ENCODE measurements around the gene RNASE11.
"Not testable (repeated sequence)": the region's sequence is repeated elsewhere in the genome, so short reads cannot be mapped to it uniquely, and the experiment has no call there.

RNASE11 gene

GRCh38 chr14:20583142-20583541 lies 4.7 kb downstream of the RNASE11 start:
- no peak for DNase-seq (ENCODE audit: low read depth in 2 of 2, low spot score in 1 of 2)

- DNase-seq (ENCODE audit: low read depth in 2 of 2, low spot score in 1 of 2), result no peak
Measured at GRCh38 chr14:20580242-20580641, 7.6 kb downstream of the RNASE11 start.

GRCh38 chr14:20578784-20579502 lies 8.9 kb downstream of the RNASE11 start:
- DNase-seq (ENCODE audit: low read depth in 2 of 2, low spot score in 1 of 2), result no peak

GRCh38 chr14:20578325-20578724 lies 9.5 kb downstream of the RNASE11 start:
- no peak for DNase-seq (ENCODE audit: low read depth in 2 of 2, low spot score in 1 of 2)

GRCh38 chr14:20572382-20572990 lies 15.3 kb downstream of the RNASE11 start:
- not testable (repeated sequence) for DNase-seq (ENCODE audit: low read depth in 2 of 2, low spot score in 1 of 2)

GRCh38 chr14:20570720-20571119 lies 17.1 kb downstream of the RNASE11 start:
- DNase-seq (ENCODE audit: low read depth in 2 of 2, low spot score in 1 of 2), result not testable (repeated sequence)

- not testable (repeated sequence) for DNase-seq (ENCODE audit: low read depth in 2 of 2, low spot score in 1 of 2)
Measured at GRCh38 chr14:20569865-20570264, 17.9 kb downstream of the RNASE11 start.

GRCh38 chr14:20569066-20569465 lies 18.7 kb downstream of the RNASE11 start:
- no peak for DNase-seq (ENCODE audit: low read depth in 2 of 2, low spot score in 1 of 2)

- DNase-seq (ENCODE audit: low read depth in 2 of 2, low spot score in 1 of 2), result no peak
Measured at GRCh38 chr14:20568393-20568792, 19.4 kb downstream of the RNASE11 start.

GRCh38 chr14:20567199-20567598 lies 20.6 kb downstream of the RNASE11 start:
- DNase-seq (ENCODE audit: low read depth in 2 of 2, low spot score in 1 of 2), result not testable (repeated sequence)

- DNase-seq (ENCODE audit: low read depth in 2 of 2, low spot score in 1 of 2), result no peak
Measured at GRCh38 chr14:20564501-20564997, 23.3 kb downstream of the RNASE11 start.

- DNase-seq (ENCODE audit: low read depth in 2 of 2, low spot score in 1 of 2), result no peak
Measured at GRCh38 chr14:20563971-20564370, 23.8 kb downstream of the RNASE11 start.

- no peak for DNase-seq (ENCODE audit: low read depth in 2 of 2, low spot score in 1 of 2)
Measured at GRCh38 chr14:20560961-20561360, 26.8 kb downstream of the RNASE11 start, which contains the start of gene RNASE9. TSS of gene RNASE9 (minus strand) at chr14:20561047.

GRCh38 chr14:20559461-20559904 lies 28.3 kb downstream of the RNASE11 start:
- DNase-seq (ENCODE audit: low read depth in 2 of 2, low spot score in 1 of 2), result no peak

- no peak for DNase-seq (ENCODE audit: low read depth in 2 of 2, low spot score in 1 of 2)
Measured at GRCh38 chr14:20557212-20557542, 30.6 kb downstream of the RNASE11 start.

GRCh38 chr14:20556500-20557211 lies 31.1 kb downstream of the RNASE11 start:
- DNase-seq (ENCODE audit: low read depth in 2 of 2, low spot score in 1 of 2), result no peak

- no peak for DNase-seq (ENCODE audit: low read depth in 2 of 2, low spot score in 1 of 2)
Measured at GRCh38 chr14:20555845-20556244, 32.0 kb downstream of the RNASE11 start.

GRCh38 chr14:20553024-20553423 lies 34.8 kb downstream of the RNASE11 start:
- DNase-seq (ENCODE audit: low read depth in 2 of 2, low spot score in 1 of 2), result no peak

GRCh38 chr14:20551606-20552005 lies 36.2 kb downstream of the RNASE11 start:
- DNase-seq (ENCODE audit: low read depth in 2 of 2, low spot score in 1 of 2), result no peak

- DNase-seq (ENCODE audit: low read depth in 2 of 2, low spot score in 1 of 2), result no peak
Measured at GRCh38 chr14:20550926-20551325, 36.9 kb downstream of the RNASE11 start.

- no peak for DNase-seq (ENCODE audit: low read depth in 2 of 2, low spot score in 1 of 2)
Measured at GRCh38 chr14:20548414-20549158, 39.2 kb downstream of the RNASE11 start.

Measured in stimulated activated CD8-positive, alpha-beta memory T cell treated with anti-CD3 and anti-CD28 coated beads, Interleukin-4, amount 100 ng/mL, for 1 hour (primary cell).